Cardiac muscle cell (in vitro differentiated cells and primary cell): ENCODE measurements around the gene TENT5C. TPM values are rescaled to one million over a fixed set of nuclear protein-coding genes. Genes with fewer than 3 reads are reported as not detected.
A peak's percentile ranks its signal among the peaks of the same experiment; 100 is the strongest.

Experiments
- DNase-seq, 2 donors: peaks; one replicate each; pipeline versions ENCODE4 v3.0.0 to v3.0.0-alpha.2; 2010 to 2017; ENCODE audit warnings: low read depth in 1 of 2, low spot score in 1 of 2
- H3K27ac ChIP-seq: fragments of 200-600 bp; sonication (generic); 2 replicates; pipeline ENCODE4 v1.5.1; 2016
- H3K27me3 ChIP-seq: fragments of 200-600 bp; sonication (generic); 2 replicates; pipeline ENCODE4 v1.6.0; 2016; ENCODE audit warnings: control low read depth
- H3K36me3 ChIP-seq: fragments of 200-600 bp; sonication (generic); 2 replicates; pipeline ENCODE4 v1.5.1; 2016; ENCODE audit warnings: control low read depth
- H3K4me1 ChIP-seq: fragments of 200-600 bp; sonication (generic); 2 replicates; pipeline ENCODE4 v1.8.1; 2017; ENCODE audit warnings: low read depth, mild to moderate bottlenecking, mixed run types
- H3K4me3 ChIP-seq: fragments of 200-600 bp; sonication (generic); 2 replicates; pipeline ENCODE4 v1.5.1; 2016; ENCODE audit warnings: mild to moderate bottlenecking
- H3K9me3 ChIP-seq: fragments of 200-600 bp; sonication (generic); 2 replicates; pipeline ENCODE4 v1.5.1; 2017; ENCODE audit warnings: low read depth, mild to moderate bottlenecking, control low read depth
- CTCF ChIP-seq: IDR thresholded peaks from 2 replicates; pipeline ENCODE4 v1.5.1; 2012; ENCODE audit warnings: low read depth, mild to moderate bottlenecking, low read length
- polyA plus RNA-seq: library from polyadenylated mRNA; unstranded; fragments of >200 nt; fragmentation: Nextera tagmentation; extraction: Ambion mirVana; gene quantifications from 2 replicates; pipeline ENCODE4 v1.2.1, GENCODE V29; 2016
- total RNA-seq: library from RNA; depleted of rRNA; stranded (reverse); fragments of >200 nt; gene quantifications from 2 replicates; pipeline ENCODE4 v1.2.3, GENCODE V29; 2016

Gene TENT5C
- total and polyA plus RNA-seq, 2 experiments from 2014 or later: 0.63 to 1.1 TPM

GRCh38 chr1:117616356-117616755 is 10.5 kb downstream of the TENT5C start:
- TF ChIP-seq CTCF: no peak
- Histone ChIP-seq H3K36me3 (no peaks in the 10 kb centered on the region), H3K27ac (no peak overlapping the region), H3K27me3 (no peaks in the 10 kb centered on the region), H3K4me1 (peaks cover 20% of the 10 kb centered on the region), H3K9me3 (no peaks in the 10 kb centered on the region), H3K4me3 (no peak overlapping the region)
- no peak for DNase-seq

GRCh38 chr1:117616967-117617366 is 11.1 kb downstream of the TENT5C start:
- no peaks in the 10 kb centered on the region for H3K36me3 ChIP-seq
- TF ChIP-seq CTCF: no peak
- no peaks in the 10 kb centered on the region for H3K9me3 ChIP-seq
- peaks cover 19% of the 10 kb centered on the region for H3K4me1 ChIP-seq
- no peak for DNase-seq
- no peaks in the 10 kb centered on the region for H3K27me3 ChIP-seq
- no peak overlapping the region for H3K4me3 ChIP-seq
- no peak overlapping the region for H3K27ac ChIP-seq

- H3K36me3 ChIP-seq: no peaks in the 10 kb centered on the region
- no peak overlapping the region for H3K27ac ChIP-seq
- TF ChIP-seq CTCF: no peak
- peaks cover 5% of the 10 kb centered on the region for H3K4me1 ChIP-seq
- H3K27me3 ChIP-seq: no peaks in the 10 kb centered on the region
- no peak overlapping the region for H3K4me3 ChIP-seq
- DNase-seq: no peak
- H3K9me3 ChIP-seq: no peaks in the 10 kb centered on the region
Observed at GRCh38 chr1:117618450-117619122, 12.7 kb downstream of the TENT5C start.

- DNase-seq: no peak
- no peak for TF ChIP-seq CTCF
- no peaks in the 10 kb centered on the region for H3K4me1 ChIP-seq
- no peaks in the 10 kb centered on the region for H3K9me3 ChIP-seq
- H3K27ac ChIP-seq: no peak overlapping the region
- H3K4me3 ChIP-seq: no peak overlapping the region
- no peaks in the 10 kb centered on the region for H3K27me3 ChIP-seq
- no peaks in the 10 kb centered on the region for H3K36me3 ChIP-seq
Observed at GRCh38 chr1:117620440-117620839, 14.6 kb downstream of the TENT5C start.

- H3K27ac ChIP-seq: no peak overlapping the region
- no peaks in the 10 kb centered on the region for H3K9me3 ChIP-seq
- no peak for TF ChIP-seq CTCF
- H3K36me3 ChIP-seq: no peaks in the 10 kb centered on the region
- no peak overlapping the region for H3K4me3 ChIP-seq
- no peaks in the 10 kb centered on the region for H3K27me3 ChIP-seq
- no peak for DNase-seq
- H3K4me1 ChIP-seq: no peaks in the 10 kb centered on the region
Observed at GRCh38 chr1:117621316-117621715, 15.5 kb downstream of the TENT5C start.

- H3K27me3 ChIP-seq: no peaks in the 10 kb centered on the region
- no peaks in the 10 kb centered on the region for H3K36me3 ChIP-seq
- H3K9me3 ChIP-seq: no peaks in the 10 kb centered on the region
- TF ChIP-seq CTCF: peak; percentile 6
- no peaks in the 10 kb centered on the region for H3K4me1 ChIP-seq
- H3K4me3 ChIP-seq: no peak overlapping the region
- H3K27ac ChIP-seq: no peak overlapping the region
- DNase-seq: no peak
Observed at GRCh38 chr1:117622726-117623125, 16.9 kb downstream of the TENT5C start.
